ENCODE data around the gene MLH1. TPM values are rescaled to one million over a fixed set of nuclear protein-coding genes. Genes with fewer than 3 reads are reported as not detected.
A peak's percentile ranks its signal among the peaks of the same experiment; 100 is the strongest.

MLH1 gene
- total and polyA plus RNA-seq, 2 of the 8 experiments (the other 6 are each of a cell fraction or from before 2014, with no cell fraction given) = 36.4 to 47.3 TPM

DNA sequence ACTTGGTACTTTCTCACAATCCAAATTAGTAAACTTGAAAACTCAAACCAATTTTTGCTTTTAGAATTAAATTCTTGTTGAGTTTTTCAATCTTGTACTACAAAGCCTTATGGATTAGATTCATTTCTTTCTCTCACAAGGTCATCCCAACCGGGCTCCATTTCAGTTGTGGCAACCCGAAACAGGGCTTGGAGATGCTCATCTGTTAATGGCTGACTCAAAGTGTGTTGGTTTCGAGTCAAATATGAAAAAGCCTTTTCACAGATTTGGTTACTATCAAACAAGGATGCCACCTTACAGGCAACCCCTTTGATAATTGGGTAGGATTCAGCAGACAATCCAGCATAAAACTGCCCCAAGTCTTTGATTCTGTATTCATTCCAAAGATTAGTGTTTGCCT is 2.2 kb upstream of the MLH1 start:
- Histone ChIP-seq H3K79me2 (ENCODE audit: control insufficient read depth in 1 of 2, insufficient read depth in 2 of 2, low read length in 2 of 2) (peaks cover 10 to 49% of the 10 kb centered on the region in 2 experiments; a peak in 3 of 4 replicates), H3K9ac (replicated peaks in 1 of 4; ENCODE audit: extremely low read depth in 1 of 4, low read depth in 3 of 4, low read length in 3 of 4) (peak overlapping the region in 2 of 4 experiments; percentile 52 to 55; a peak in 2 of 7 replicates)

More for the DNA sequence above, 2.2 kb upstream of the MLH1 start:
- H3K4me1 ChIP-seq (replicated peaks in 1 of 4; ENCODE audit: control insufficient read depth in 3 of 4, insufficient read depth in 4 of 4, low read length in 3 of 4) = peaks cover 0 to 2% (median 0%) of the 10 kb centered on the region in 4 experiments; a peak in 3 of 7 replicates
- H3K9me3 ChIP-seq (ENCODE audit: insufficient read depth in 2 of 2, low read depth in 1 of 2, low read length in 1 of 2) = no peaks in the 10 kb centered on the region
- no peak overlapping the region for H2BK12ac ChIP-seq (ENCODE audit: low read depth, low read length)
- TF ChIP-seq HDAC2 (IDR thresholded peaks at IDR 0.05; ENCODE audit: borderline replicate concordance in 1 of 2, low read depth in 2 of 2, low read length in 2 of 2) (no peak), KDM1A (IDR thresholded peaks at IDR 0.05; ENCODE audit: borderline replicate concordance, low read length) (no peak), CBX5 (IDR thresholded peaks at IDR 0.05; ENCODE audit: low read depth, low read length) (no peak), HDAC6 (IDR thresholded peaks at IDR 0.05; ENCODE audit: low read depth, low read length) (no peak), TAF1 (IDR thresholded peaks at IDR 0.05; ENCODE audit: low read depth, low read length) (no peak)
- TF ChIP-seq, protein P1, sequence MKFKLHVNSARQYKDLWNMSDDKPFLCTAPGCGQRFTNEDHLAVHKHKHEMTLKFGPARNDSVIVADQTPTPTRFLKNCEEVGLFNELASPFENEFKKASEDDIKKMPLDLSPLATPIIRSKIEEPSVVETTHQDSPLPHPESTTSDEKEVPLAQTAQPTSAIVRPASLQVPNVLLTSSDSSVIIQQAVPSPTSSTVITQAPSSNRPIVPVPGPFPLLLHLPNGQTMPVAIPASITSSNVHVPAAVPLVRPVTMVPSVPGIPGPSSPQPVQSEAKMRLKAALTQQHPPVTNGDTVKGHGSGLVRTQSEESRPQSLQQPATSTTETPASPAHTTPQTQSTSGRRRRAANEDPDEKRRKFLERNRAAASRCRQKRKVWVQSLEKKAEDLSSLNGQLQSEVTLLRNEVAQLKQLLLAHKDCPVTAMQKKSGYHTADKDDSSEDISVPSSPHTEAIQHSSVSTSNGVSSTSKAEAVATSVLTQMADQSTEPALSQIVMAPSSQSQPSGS (IDR thresholded peaks at IDR 0.05; ENCODE audit: low read length) = no peak
- H3K4me3 ChIP-seq (ENCODE audit: extremely low read depth in 1 of 4, insufficient read depth in 2 of 4, low read depth in 3 of 4, low read length in 4 of 4) = peak overlapping the region; percentile 16 to 93 (median 90); a peak in 5 of 8 replicates
- no peak overlapping the region for H2AFZ ChIP-seq (ENCODE audit: low read length)
- no peak overlapping the region for H2AK5ac ChIP-seq (ENCODE audit: low read depth, low read length)
- H3K23ac ChIP-seq (ENCODE audit: insufficient read length) = no peak overlapping the region
- no peak overlapping the region for H2BK5ac ChIP-seq (ENCODE audit: low read depth, low read length)
- no peak overlapping the region for H4K91ac ChIP-seq (replicated peaks; ENCODE audit: insufficient read length, low read length)
- H2BK120ac ChIP-seq (replicated peaks; ENCODE audit: low read depth, low read length) = no peak overlapping the region
- no peak overlapping the region for H4K5ac ChIP-seq (ENCODE audit: insufficient read length, low read depth, low read length)
- 81% methylated on average over 3 of the region's 3 CpGs; no CpG with 5 or more reads in 1 of the 2 experiments for WGBS, 2 experiments (ENCODE audit: extremely low coverage in 1 of 2, insufficient coverage in 1 of 2, insufficient read length in 1 of 2, insufficient replicate concordance in 2 of 2, low coverage in 1 of 2, low lambda C conversion rate in 2 of 2, missing lambda C conversion rate in 1 of 2)
- peaks cover 4% of the 10 kb centered on the region; the same call in 1 of the 2 replicates for H3K23me2 ChIP-seq (ENCODE audit: low read depth, low read length)
- no peak overlapping the region for H4K8ac ChIP-seq (ENCODE audit: extremely low read depth, insufficient read depth, low read length)
- no peak overlapping the region for H2BK20ac ChIP-seq (ENCODE audit: low read length)
- no peak overlapping the region for H3K18ac ChIP-seq (ENCODE audit: extremely low read depth, low read length)
- H3K79me1 ChIP-seq (ENCODE audit: low read depth, low read length) = no peaks in the 10 kb centered on the region; the same call in 1 of the 2 replicates
- no peaks in the 10 kb centered on the region for H3K27me3 ChIP-seq (replicated peaks in 1 of 4; ENCODE audit: control insufficient read depth in 3 of 4, extremely low read depth in 1 of 4, insufficient read depth in 3 of 4, low read length in 3 of 4)
- FAIRE-seq (no peak), DNase-seq (ENCODE audit: low read depth in 1 of 2, low spot score in 2 of 2) (no peak)
- H2BK15ac ChIP-seq (ENCODE audit: low read length) = no peak overlapping the region
- peaks cover 2 to 10% of the 10 kb centered on the region in 2 experiments for H4K20me1 ChIP-seq (replicated peaks in 1 of 2; ENCODE audit: control insufficient read depth in 1 of 2, insufficient read depth in 2 of 2, low read length in 2 of 2)
- no peak overlapping the region for H3K14ac ChIP-seq (ENCODE audit: insufficient read length)
- H3K27ac ChIP-seq (ENCODE audit: low read depth, low read length) = no peak overlapping the region
- H3K56ac ChIP-seq (replicated peaks; ENCODE audit: insufficient read length, low read depth, low read length) = no peak overlapping the region
- H3K4ac ChIP-seq (replicated peaks; ENCODE audit: insufficient read length, low read depth, low read length) = no peak overlapping the region
- peaks cover 0 to 35% (median 4%) of the 10 kb centered on the region in 4 experiments; a peak in 6 of 8 replicates for H3K36me3 ChIP-seq (ENCODE audit: control insufficient read depth in 2 of 4, insufficient read depth in 4 of 4, low read length in 3 of 4)
- POLR2A ChIA-PET (ENCODE audit: partially characterized antibody) = interaction anchor here (1.6 to 2.5 kb wide), 3 partner anchors 12 to 67 kb away, joined by 6 to 18 read pairs (median 8); no protein-coding TSS in a partner anchor
- H3K4me2 ChIP-seq (ENCODE audit: insufficient read depth in 1 of 2, low read depth in 2 of 2, low read length in 2 of 2) = peak overlapping the region; percentile 95 to 97
- CTCF ChIA-PET (ENCODE audit: partially characterized antibody) = interaction anchor here (1.0 to 4.9 kb wide), 3 partner anchors 33 to 154 kb away, joined by 3 to 33 read pairs (median 3); no protein-coding TSS in a partner anchor

Data from H1 (cell line).